Keratinocyte (primary cell): Measurements from ENCODE around the gene NUP214. TPM values are rescaled to one million over a fixed set of nuclear protein-coding genes. Genes with fewer than 3 reads are reported as not detected.

Source experiments
- DNase-seq: peaks from one replicate; pipeline ENCODE4 v3.0.0-alpha.2; 2011; ENCODE audit warnings: low read depth, missing footprints, low spot score
- FAIRE-seq: peaks from 2 replicates; lab custom pipeline; 2011; peaks lifted over from hg19 to GRCh38; lab: Jason Lieb, UNC
- H2AFZ ChIP-seq: 2 replicates; pipeline ENCODE4 v1.6.0; 2012; ENCODE audit warnings: low read length, control low read depth, inconsistent platforms; ENCODE audit not compliant: control insufficient read depth
- H3K27ac ChIP-seq: 2 replicates; pipeline ENCODE4 v1.5.1; 2011; ENCODE audit warnings: low read length; ENCODE audit not compliant: control insufficient read depth, insufficient read depth
- H3K27me3 ChIP-seq: 3 replicates; pipeline ENCODE4 v1.6.0; 2011; ENCODE audit warnings: low read length; ENCODE audit not compliant: control insufficient read depth, insufficient read depth; ENCODE audit errors: extremely low read depth
- H3K36me3 ChIP-seq, 2 experiments: 2 replicates in 1 of 2; 3 replicates in 1 of 2; pipeline ENCODE4 v1.5.1; 2011; ENCODE audit warnings: low read length in 2 of 2, mild to moderate bottlenecking in 1 of 2; ENCODE audit not compliant: control insufficient read depth in 2 of 2, insufficient read depth in 2 of 2; ENCODE audit errors: extremely low read depth in 1 of 2
- H3K4me1 ChIP-seq: 3 replicates; pipeline ENCODE4 v1.5.1; 2011; ENCODE audit warnings: low read length; ENCODE audit not compliant: control insufficient read depth, insufficient read depth; ENCODE audit errors: extremely low read depth
- H3K4me2 ChIP-seq: 3 replicates; pipeline ENCODE4 v1.6.0; 2011; ENCODE audit warnings: low read depth, low read length; ENCODE audit not compliant: control insufficient read depth, insufficient read depth; ENCODE audit errors: extremely low read depth
- H3K4me3 ChIP-seq, 3 experiments: fragments of 200-600 bp in 1 of 3; sonication (generic) in 1 of 3; 2 replicates in 2 of 3; 3 replicates in 1 of 3; pipeline ENCODE4 v1.5.1; 2011 to 2016; ENCODE audit warnings: low read length in 3 of 3, mild to moderate bottlenecking in 3 of 3, control low read depth in 2 of 3, inconsistent platforms in 1 of 3, low read depth in 1 of 3, mixed read lengths in 1 of 3, mixed run types in 1 of 3, moderate library complexity in 1 of 3; ENCODE audit not compliant: control insufficient read depth in 2 of 3, insufficient read depth in 2 of 3; ENCODE audit errors: extremely low read depth in 1 of 3
- H3K79me2 ChIP-seq: 2 replicates; pipeline ENCODE4 v1.6.0; 2012; ENCODE audit warnings: low read length; ENCODE audit not compliant: control insufficient read depth, insufficient read depth
- H3K9ac ChIP-seq: 3 replicates; pipeline ENCODE4 v1.6.0; 2011; ENCODE audit warnings: low read length; ENCODE audit not compliant: control insufficient read depth, insufficient read depth; ENCODE audit errors: extremely low read depth
- H3K9me1 ChIP-seq: 3 replicates; pipeline ENCODE4 v1.6.0; 2011; ENCODE audit warnings: low read length; ENCODE audit not compliant: control insufficient read depth, insufficient read depth; ENCODE audit errors: extremely low read depth
- H3K9me3 ChIP-seq: 2 replicates; pipeline ENCODE4 v1.5.1; 2012; ENCODE audit warnings: low read depth, low read length; ENCODE audit not compliant: control insufficient read depth
- H4K20me1 ChIP-seq: 3 replicates; pipeline ENCODE4 v1.6.0; 2011; ENCODE audit warnings: low read length; ENCODE audit not compliant: control insufficient read depth, insufficient read depth; ENCODE audit errors: extremely low read depth
- EZH2 ChIP-seq: IDR thresholded peaks from one replicate; pipeline ENCODE4 v1.6.1; 2012; ENCODE audit warnings: inconsistent platforms, mild to moderate bottlenecking, low read length, moderate library complexity
- dilution Hi-C: fragments of 300-500 bp; cut with MboI; formaldehyde crosslinking; loops from one replicate; pipeline ENCODE4 v1.7.0; 2020; ENCODE audit warnings: low sequenced_read_pairs; ENCODE audit not compliant: extremely low pct_ligation_motif_present
- polyA plus RNA-seq, 5 experiments: library from polyadenylated mRNA; depleted of rRNA in 3 of 5; stranded (reverse) in 3 of 5; stranded (forward) in 1 of 5; unstranded in 1 of 5; fragments of >200 nt; gene quantifications; 1 replicate in 1 of 5; 2 replicates in 3 of 5; 3 replicates in 1 of 5; pipeline versions ENCODE4 v1.2.1 to v1.2.3, GENCODE V29; 2011 to 2012; ENCODE audit warnings: missing spikeins in 2 of 5, low read depth in 1 of 5, low replicate concordance in 1 of 5
- TF ChIP-seq, protein P1 (sequence below), 3 experiments: IDR thresholded peaks in 1 of 3; conservative IDR thresholded peaks in 1 of 3; optimal IDR thresholded peaks in 1 of 3; 2 replicates in 2 of 3; 3 replicates in 1 of 3; pipeline versions ENCODE3 to v1.5.1; 2011; ENCODE audit warnings: low read length in 3 of 3, mild to moderate bottlenecking in 3 of 3, moderate library complexity in 2 of 3, control low read depth in 1 of 3, inconsistent platforms in 1 of 3; ENCODE audit not compliant: insufficient read depth in 2 of 3; ENCODE audit errors: extremely low read depth in 1 of 3

NUP214 gene
- polyA plus RNA-seq, 1 donor (not counting 4 experiments of a cell fraction or from before 2014, with no cell fraction given) = 7.3 TPM

DNA sequence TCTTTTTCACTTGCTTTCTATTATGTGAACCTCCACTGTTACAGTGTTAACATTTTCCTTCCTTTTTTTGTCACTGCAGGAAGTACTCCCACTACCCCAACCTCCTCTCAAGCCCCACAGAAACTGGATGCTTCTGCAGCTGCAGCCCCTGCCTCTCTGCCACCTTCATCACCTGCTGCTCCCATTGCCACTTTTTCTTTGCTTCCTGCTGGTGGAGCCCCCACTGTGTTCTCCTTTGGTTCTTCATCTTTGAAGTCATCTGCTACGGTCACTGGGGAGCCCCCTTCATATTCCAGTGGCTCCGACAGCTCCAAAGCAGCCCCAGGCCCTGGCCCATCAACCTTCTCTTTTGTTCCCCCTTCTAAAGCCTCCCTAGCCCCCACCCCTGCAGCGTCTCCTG lies 18.8 kb downstream of the NUP214 start:
- H3K4me3 ChIP-seq = no peak overlapping the region
- no peak overlapping the region for H3K27ac ChIP-seq
- no peak overlapping the region for H3K9ac ChIP-seq
- dilution Hi-C loops = no loop called here
- H4K20me1 ChIP-seq = no peaks in the 10 kb centered on the region
- H3K9me1 ChIP-seq = no peaks in the 10 kb centered on the region
- peaks cover 29 to 33% of the 10 kb centered on the region in 2 experiments for H3K36me3 ChIP-seq
- FAIRE-seq (no peak), DNase-seq (no peak)
- no peaks in the 10 kb centered on the region for H3K79me2 ChIP-seq
- H3K27me3 ChIP-seq = no peaks in the 10 kb centered on the region
- TF ChIP-seq EZH2 = no peak
- TF ChIP-seq, protein P1, sequence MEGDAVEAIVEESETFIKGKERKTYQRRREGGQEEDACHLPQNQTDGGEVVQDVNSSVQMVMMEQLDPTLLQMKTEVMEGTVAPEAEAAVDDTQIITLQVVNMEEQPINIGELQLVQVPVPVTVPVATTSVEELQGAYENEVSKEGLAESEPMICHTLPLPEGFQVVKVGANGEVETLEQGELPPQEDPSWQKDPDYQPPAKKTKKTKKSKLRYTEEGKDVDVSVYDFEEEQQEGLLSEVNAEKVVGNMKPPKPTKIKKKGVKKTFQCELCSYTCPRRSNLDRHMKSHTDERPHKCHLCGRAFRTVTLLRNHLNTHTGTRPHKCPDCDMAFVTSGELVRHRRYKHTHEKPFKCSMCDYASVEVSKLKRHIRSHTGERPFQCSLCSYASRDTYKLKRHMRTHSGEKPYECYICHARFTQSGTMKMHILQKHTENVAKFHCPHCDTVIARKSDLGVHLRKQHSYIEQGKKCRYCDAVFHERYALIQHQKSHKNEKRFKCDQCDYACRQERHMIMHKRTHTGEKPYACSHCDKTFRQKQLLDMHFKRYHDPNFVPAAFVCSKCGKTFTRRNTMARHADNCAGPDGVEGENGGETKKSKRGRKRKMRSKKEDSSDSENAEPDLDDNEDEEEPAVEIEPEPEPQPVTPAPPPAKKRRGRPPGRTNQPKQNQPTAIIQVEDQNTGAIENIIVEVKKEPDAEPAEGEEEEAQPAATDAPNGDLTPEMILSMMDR (optimal IDR thresholded peaks at IDR 0.05 in 1 of 3, IDR thresholded peaks at IDR 0.05 in 1 of 3, conservative IDR thresholded peaks at IDR 0.05 in 1 of 3; ENCODE audit: extremely low read depth in 1 of 3, insufficient read depth in 2 of 3, low read length in 3 of 3) = no peak
- H3K4me2 ChIP-seq = no peak overlapping the region
- H3K9me3 ChIP-seq = no peaks in the 10 kb centered on the region
- H3K4me1 ChIP-seq = no peaks in the 10 kb centered on the region
- no peak overlapping the region for H2AFZ ChIP-seq

DNA sequence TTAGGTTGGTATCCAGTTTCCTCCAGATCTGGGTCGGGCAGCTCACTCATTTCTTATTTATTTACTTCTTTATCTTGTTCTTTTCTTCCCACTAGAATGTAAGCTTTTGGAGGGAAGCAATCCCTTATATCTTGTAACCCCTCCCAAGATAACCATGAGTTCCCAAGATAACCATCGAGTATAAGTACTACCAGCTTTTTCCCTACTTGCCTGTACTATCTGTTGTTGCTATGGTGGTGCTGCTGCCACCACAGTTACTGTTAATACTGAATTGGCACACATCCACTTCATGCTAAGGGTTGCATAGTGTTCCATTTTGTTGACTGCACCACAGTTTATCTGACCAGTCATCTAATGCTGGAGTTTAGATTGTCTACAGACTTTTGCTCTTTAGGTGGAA lies 19.9 kb downstream of the NUP214 start:
- FAIRE-seq = no peak
- no peak overlapping the region for H3K4me3 ChIP-seq
- no peaks in the 10 kb centered on the region for H3K4me1 ChIP-seq
- no peak overlapping the region for H3K9ac ChIP-seq
- no peak overlapping the region for H3K27ac ChIP-seq
- H3K36me3 ChIP-seq = peaks cover 26% of the 10 kb centered on the region in 2 experiments
- H3K9me1 ChIP-seq = no peaks in the 10 kb centered on the region
- dilution Hi-C loops = no loop called here
- H2AFZ ChIP-seq = no peak overlapping the region
- no peaks in the 10 kb centered on the region for H3K79me2 ChIP-seq
- TF ChIP-seq, protein P1 (optimal IDR thresholded peaks at IDR 0.05 in 1 of 3, IDR thresholded peaks at IDR 0.05 in 1 of 3, conservative IDR thresholded peaks at IDR 0.05 in 1 of 3; ENCODE audit: extremely low read depth in 1 of 3, insufficient read depth in 2 of 3, low read length in 3 of 3) = no peak
- TF ChIP-seq EZH2 = no peak
- no peak overlapping the region for H3K4me2 ChIP-seq
- no peaks in the 10 kb centered on the region for H3K9me3 ChIP-seq
- no peaks in the 10 kb centered on the region for H3K27me3 ChIP-seq
- H4K20me1 ChIP-seq = no peaks in the 10 kb centered on the region
- DNase-seq = no peak
